Measurements from ENCODE around the gene CHRDL1.

CHRDL1 gene

GRCh38 chrX:110713666-110714065 lies 82.0 kb downstream of the CHRDL1 start:
- TF ChIP-seq, protein P1, sequence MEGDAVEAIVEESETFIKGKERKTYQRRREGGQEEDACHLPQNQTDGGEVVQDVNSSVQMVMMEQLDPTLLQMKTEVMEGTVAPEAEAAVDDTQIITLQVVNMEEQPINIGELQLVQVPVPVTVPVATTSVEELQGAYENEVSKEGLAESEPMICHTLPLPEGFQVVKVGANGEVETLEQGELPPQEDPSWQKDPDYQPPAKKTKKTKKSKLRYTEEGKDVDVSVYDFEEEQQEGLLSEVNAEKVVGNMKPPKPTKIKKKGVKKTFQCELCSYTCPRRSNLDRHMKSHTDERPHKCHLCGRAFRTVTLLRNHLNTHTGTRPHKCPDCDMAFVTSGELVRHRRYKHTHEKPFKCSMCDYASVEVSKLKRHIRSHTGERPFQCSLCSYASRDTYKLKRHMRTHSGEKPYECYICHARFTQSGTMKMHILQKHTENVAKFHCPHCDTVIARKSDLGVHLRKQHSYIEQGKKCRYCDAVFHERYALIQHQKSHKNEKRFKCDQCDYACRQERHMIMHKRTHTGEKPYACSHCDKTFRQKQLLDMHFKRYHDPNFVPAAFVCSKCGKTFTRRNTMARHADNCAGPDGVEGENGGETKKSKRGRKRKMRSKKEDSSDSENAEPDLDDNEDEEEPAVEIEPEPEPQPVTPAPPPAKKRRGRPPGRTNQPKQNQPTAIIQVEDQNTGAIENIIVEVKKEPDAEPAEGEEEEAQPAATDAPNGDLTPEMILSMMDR (IDR thresholded peaks at IDR 0.05; ENCODE audit: low read depth, low read length), result no peak
- Histone ChIP-seq H3K36me3 (no peaks in the 10 kb centered on the region), H3K4me3 (ENCODE audit: low read depth, low read length) (no peak overlapping the region), H3K27me3 (no peaks in the 10 kb centered on the region), H3K4me1 (no peaks in the 10 kb centered on the region), H3K9me3 (no peaks in the 10 kb centered on the region)
- DNase-seq, result no peak

GRCh38 chrX:110706446-110706845 lies 89.2 kb downstream of the CHRDL1 start:
- DNase-seq, result no peak
- TF ChIP-seq, protein P1 (IDR thresholded peaks at IDR 0.05; ENCODE audit: low read depth, low read length), result no peak
- Histone ChIP-seq H3K27me3 (no peaks in the 10 kb centered on the region), H3K9me3 (no peaks in the 10 kb centered on the region), H3K36me3 (no peaks in the 10 kb centered on the region), H3K4me3 (ENCODE audit: low read depth, low read length) (no peak overlapping the region), H3K4me1 (no peaks in the 10 kb centered on the region)

DNA sequence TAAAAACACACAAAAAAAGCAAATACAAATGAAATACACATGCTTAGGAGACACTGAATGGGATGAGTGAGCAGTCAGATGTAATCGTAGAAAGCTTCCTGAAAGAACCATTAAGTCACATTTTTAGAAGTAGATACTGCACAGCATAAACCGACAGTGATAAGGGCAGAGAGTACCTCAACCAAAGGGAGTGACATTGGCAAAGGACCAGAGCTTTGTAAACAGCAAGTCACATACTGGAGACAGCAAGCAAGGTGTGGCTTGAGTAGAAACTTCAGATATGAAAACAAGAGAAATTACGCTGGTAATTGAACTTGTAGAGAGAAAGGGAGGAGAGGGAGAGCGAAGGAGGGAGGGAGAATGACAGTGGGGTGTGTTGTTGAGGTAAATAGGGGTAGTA lies 92.0 kb downstream of the CHRDL1 start:
- DNase-seq, result no peak
- H3K4me3 ChIP-seq (ENCODE audit: low read depth, low read length), result no peak overlapping the region
- no peaks in the 10 kb centered on the region for H3K9me3 ChIP-seq
- no peaks in the 10 kb centered on the region for H3K27me3 ChIP-seq
- no peaks in the 10 kb centered on the region for H3K4me1 ChIP-seq
- no peaks in the 10 kb centered on the region for H3K36me3 ChIP-seq
- TF ChIP-seq, protein P1 (IDR thresholded peaks at IDR 0.05; ENCODE audit: low read depth, low read length), result no peak

DNA sequence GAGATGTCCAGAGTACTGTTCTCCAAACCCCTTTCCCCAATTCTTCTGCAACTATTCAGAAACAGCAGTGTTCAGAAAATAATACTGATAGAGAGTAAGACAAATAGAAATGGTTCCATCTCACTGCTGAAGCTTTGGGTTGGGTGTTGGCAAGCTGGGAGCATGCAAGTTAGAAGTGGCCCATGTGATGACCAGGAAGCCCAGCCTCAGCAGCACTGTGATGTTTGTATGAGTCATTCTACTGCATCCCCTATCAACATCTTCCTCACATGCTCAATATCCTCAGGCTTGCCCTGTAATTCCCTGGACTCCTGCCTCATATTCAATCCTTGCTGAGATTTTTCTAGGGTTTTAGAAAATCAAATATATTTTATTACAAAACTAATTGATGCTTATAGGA lies 96.5 kb downstream of the CHRDL1 start:
- TF ChIP-seq, protein P1 (IDR thresholded peaks at IDR 0.05; ENCODE audit: low read depth, low read length), result no peak
- H3K9me3 ChIP-seq, result no peaks in the 10 kb centered on the region
- no peaks in the 10 kb centered on the region for H3K27me3 ChIP-seq
- no peak overlapping the region for H3K4me3 ChIP-seq (ENCODE audit: low read depth, low read length)
- no peak for DNase-seq
- H3K4me1 ChIP-seq, result no peaks in the 10 kb centered on the region
- H3K36me3 ChIP-seq, result no peaks in the 10 kb centered on the region

- Histone ChIP-seq H3K27me3 (no peaks in the 10 kb centered on the region), H3K9me3 (no peaks in the 10 kb centered on the region), H3K36me3 (no peaks in the 10 kb centered on the region), H3K4me3 (ENCODE audit: low read depth, low read length) (no peak overlapping the region), H3K4me1 (no peaks in the 10 kb centered on the region)
- TF ChIP-seq, protein P1 (IDR thresholded peaks at IDR 0.05; ENCODE audit: low read depth, low read length), result no peak
- DNase-seq, result no peak
Measured at GRCh38 chrX:110698696-110699095, 96.9 kb downstream of the CHRDL1 start.

DNA sequence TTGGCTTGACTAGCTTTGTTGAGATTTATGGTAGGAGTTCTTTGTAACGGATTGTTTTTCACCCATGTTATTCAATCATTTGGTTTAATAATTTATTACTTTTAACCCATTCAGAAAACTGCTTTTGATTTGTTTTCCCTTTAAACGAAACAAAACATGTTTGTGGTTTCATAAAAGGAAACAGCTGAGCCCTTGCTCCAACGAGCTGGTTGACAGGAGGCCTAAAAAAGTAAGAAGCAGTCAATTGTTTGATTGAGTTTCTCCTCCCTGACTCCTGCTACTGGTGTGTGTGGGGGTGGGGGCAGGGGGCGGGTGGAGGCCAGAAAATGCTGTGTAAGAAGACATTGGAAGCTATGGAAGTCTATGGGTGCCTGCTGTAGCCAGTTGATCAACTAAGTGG lies 102.8 kb downstream of the CHRDL1 start:
- TF ChIP-seq, protein P1 (IDR thresholded peaks at IDR 0.05; ENCODE audit: low read depth, low read length), result no peak
- Histone ChIP-seq H3K4me3 (ENCODE audit: low read depth, low read length) (no peak overlapping the region), H3K36me3 (no peaks in the 10 kb centered on the region), H3K9me3 (no peaks in the 10 kb centered on the region), H3K4me1 (no peaks in the 10 kb centered on the region), H3K27me3 (no peaks in the 10 kb centered on the region)
- DNase-seq, result no peak

Measured in BE2C (cell line).